GM12878 (cell line): ENCODE measurements around the gene MT1H. TPM values are rescaled to one million over a fixed set of nuclear protein-coding genes. Genes with fewer than 3 reads are reported as not detected.

Experiments used
- ATAC-seq: fragments of 200-7000 bp; cut with Tn5 transposase; 3 replicates; pipeline ENCODE4 v1.9.1; 2020; ENCODE audit warnings: mild to moderate bottlenecking, moderate library complexity
- BruUV-seq: library from RNA; stranded (reverse); fragments of 400-500 nt; replicated peaks from 2 replicates; lab custom pipeline; 2021; lab: Mats Ljungman, UMichigan
- CTCF ChIA-PET: fragments of 300-600 bp; sonication (Branson Sonifier 250); formaldehyde crosslinking; extraction: SDS; loops from one replicate; lab custom pipeline; 2021; ENCODE audit warnings: inconsistent platforms; lab: Yijun Ruan, JAX
- POLR2A ChIA-PET: fragments of 350-600 bp; formaldehyde crosslinking; extraction: SDS; loops from one replicate; lab custom pipeline; 2021; ENCODE audit warnings: inconsistent platforms; lab: Charles Lee
- RAD21 ChIA-PET: fragments of 300-600 bp; sonication (Branson Sonifier 250); formaldehyde crosslinking; loops from one replicate; lab custom pipeline; 2023; ENCODE audit warnings: antibody characterized with exemption; ENCODE audit not compliant: unreplicated experiment; lab: Charles Lee
- SMC1A ChIA-PET: fragments of 300-600 bp; sonication (Branson Sonifier 250); formaldehyde crosslinking; loops from one replicate; lab custom pipeline; 2023; ENCODE audit not compliant: unreplicated experiment, uncharacterized antibody; lab: Charles Lee
- DNase-seq: peaks from one replicate; pipeline ENCODE4 v3.0.0-alpha.2; 2011; ENCODE audit warnings: low read depth, low spot score
- FAIRE-seq: peaks from 3 replicates; lab custom pipeline; 2011; peaks lifted over from hg19 to GRCh38; lab: Jason Lieb, UNC
- H2AFZ ChIP-seq: 2 replicates; pipeline ENCODE4 v1.6.0; 2011; ENCODE audit warnings: low read depth, low read length, control low read depth; ENCODE audit not compliant: control insufficient read depth
- H3K27ac ChIP-seq: 2 replicates; pipeline ENCODE4 v1.5.1; 2011; ENCODE audit warnings: control low read depth; ENCODE audit not compliant: control insufficient read depth, insufficient read depth
- H3K27me3 ChIP-seq, 2 experiments: replicated peaks in 1 of 2; 2 replicates each; pipeline versions ENCODE4 v1.6.0 to v1.6.1; 2011; ENCODE audit warnings: low read length in 1 of 2; ENCODE audit not compliant: control insufficient read depth in 2 of 2, insufficient read depth in 2 of 2
- H3K36me3 ChIP-seq, 2 experiments: 2 replicates each; pipeline ENCODE4 v1.5.1; 2011; ENCODE audit warnings: low read length in 1 of 2; ENCODE audit not compliant: control insufficient read depth in 2 of 2, insufficient read depth in 2 of 2
- H3K4me1 ChIP-seq: 2 replicates; pipeline ENCODE4 v1.6.1; 2011; ENCODE audit warnings: mild to moderate bottlenecking, low read length, moderate library complexity, mixed read lengths; ENCODE audit not compliant: control insufficient read depth, insufficient read depth
- H3K4me2 ChIP-seq: 2 replicates; pipeline ENCODE4 v1.6.0; 2011; ENCODE audit warnings: control low read depth; ENCODE audit not compliant: control insufficient read depth, insufficient read depth
- H3K4me3 ChIP-seq: fragments of 200-600 bp; sonication (generic); 2 replicates; pipeline ENCODE4 v1.5.1; 2016
- H3K79me2 ChIP-seq: 2 replicates; pipeline ENCODE4 v1.6.0; 2011; ENCODE audit warnings: low read length; ENCODE audit not compliant: control insufficient read depth, insufficient read depth
- H3K9ac ChIP-seq: 2 replicates; pipeline ENCODE4 v1.8.0; 2011; ENCODE audit warnings: low read length, control low read depth, mixed read lengths; ENCODE audit not compliant: control insufficient read depth, insufficient read depth
- H3K9me3 ChIP-seq: replicated peaks from 3 replicates; pipeline ENCODE4 v1.5.1; 2011; ENCODE audit warnings: mild to moderate bottlenecking, low read length; ENCODE audit not compliant: control insufficient read depth, insufficient read depth
- H4K20me1 ChIP-seq: 2 replicates; pipeline ENCODE4 v1.6.0; 2011; ENCODE audit not compliant: control insufficient read depth, insufficient read depth
- BRCA1 ChIP-seq: IDR thresholded peaks from 2 replicates; pipeline ENCODE4 v1.6.1; 2011; ENCODE audit warnings: low read depth, low read length, improper control_type of control experiment
- CBFB ChIP-seq: IDR thresholded peaks from 2 replicates; pipeline ENCODE4 v1.6.1; 2016; ENCODE audit warnings: antibody characterized with exemption, low read depth
- NBN ChIP-seq: fragments of 450-650 bp; IDR thresholded peaks from 2 replicates; pipeline ENCODE4 v1.6.1; 2016
- NR2C1 ChIP-seq: fragments of 450-650 bp; IDR thresholded peaks from 2 replicates; pipeline ENCODE4 v1.6.1; 2017; ENCODE audit warnings: antibody characterized with exemption, mild to moderate bottlenecking, moderate library complexity
- SREBF2 ChIP-seq: IDR thresholded peaks from 2 replicates; pipeline ENCODE4 v1.6.1; 2012; ENCODE audit warnings: mild to moderate bottlenecking, low read length
- ZNF622 ChIP-seq: fragments of 450-650 bp; IDR thresholded peaks from 2 replicates; pipeline ENCODE4 v1.6.1; 2017; ENCODE audit warnings: mild to moderate bottlenecking, inconsistent platforms
- whole genome bisulfite sequencing: methylation state at CpG from one replicate; pipeline ENCODE4 v1.1.6; 2016; ENCODE audit warnings: low lambda C conversion rate; ENCODE audit not compliant: insufficient replicate concordance, insufficient coverage; ENCODE audit errors: missing lambda C conversion rate; 5-methylcytosine and 5-hydroxymethylcytosine counted together
- in situ Hi-C: fragments of 300-500 bp; cut with MboI; formaldehyde crosslinking; loops from 9 replicates; pipeline ENCODE4 v1.14.3; 2018; ENCODE audit warnings: mixed read lengths
- intact Hi-C: fragments of 100-400 bp; cut with micrococcal nuclease; formaldehyde crosslinking; loops from one replicate; pipeline ENCODE4 v1.14.2; 2022; ENCODE audit not compliant: unreplicated experiment
- polyA plus RNA-seq, 11 experiments: library from polyadenylated mRNA; depleted of rRNA in 4 of 11; unstranded in 6 of 11; stranded (reverse) in 5 of 11; fragments of >200 nt; fragmentation: Nextera tagmentation in 4 of 11; fragmentation: Illumina TruSeq in 1 of 11; extraction: Ambion mirVana in 4 of 11; extraction: Trizol in 1 of 11; gene quantifications; 1 replicate in 1 of 11; 2 replicates in 10 of 11; pipeline versions ENCODE4 v1.2.1 to v1.2.3, GENCODE V29; 2011 to 2016; ENCODE audit warnings: inconsistent platforms in 2 of 11, missing spikeins in 2 of 11, low read depth in 1 of 11
- total RNA-seq, 4 experiments: library from RNA; depleted of rRNA in 3 of 4; stranded (reverse); fragments of >200 nt in 3 of 4; fragmentation: Illumina TruSeq in 1 of 4; extraction: Trizol in 1 of 4; gene quantifications; 2 replicates each; pipeline versions ENCODE4 v1.2.1 to v1.2.3, GENCODE V29; 2013 to 2021
- TF ChIP-seq, protein P1 (sequence below): IDR thresholded peaks from 2 replicates; pipeline ENCODE4 v1.6.1; 2011; ENCODE audit warnings: mild to moderate bottlenecking, low read depth, low read length, moderate library complexity; ENCODE audit not compliant: insufficient replicate concordance
- TF ChIP-seq, protein P2 (sequence below): fragments of 450-650 bp; IDR thresholded peaks from 2 replicates; pipeline ENCODE4 v1.6.1; 2016; ENCODE audit warnings: mild to moderate bottlenecking, moderate library complexity, borderline replicate concordance

The MT1H gene
- total and polyA plus RNA-seq, 10 of the 15 experiments (the other 5 are each of a cell fraction or from before 2014, with no cell fraction given): 0.40 to 6.0 (median 1.1) TPM; not detected in 2

DNA sequence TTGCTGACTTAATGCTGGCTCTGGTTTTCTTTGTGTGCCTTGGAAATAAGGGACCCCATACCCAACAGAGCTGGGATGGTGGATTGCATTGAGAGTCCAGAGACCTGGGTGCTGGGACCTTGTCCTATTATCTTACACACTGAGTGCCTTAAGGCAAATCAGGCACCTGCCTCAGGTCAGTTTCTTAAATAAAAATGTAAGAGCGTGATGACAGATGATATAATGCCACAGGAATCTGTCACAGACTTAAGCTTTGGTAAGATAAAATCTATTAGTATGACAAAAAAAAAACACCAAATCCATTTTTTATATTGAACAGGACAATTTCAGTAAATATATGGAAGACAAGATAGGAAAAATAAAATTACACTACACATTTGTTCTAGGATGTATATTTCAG is 29.5 kb upstream of the MT1H start:
- no peak overlapping the region for H3K4me3 ChIP-seq
- intact Hi-C loops: no loop called here
- no peak overlapping the region for H3K9ac ChIP-seq
- no peaks in the 10 kb centered on the region for H3K9me3 ChIP-seq
- SMC1A ChIA-PET: no interaction called here
- POLR2A ChIA-PET: interaction anchor here (1.1 kb wide), 1 partner anchor 392 kb away, joined by 3 read pairs; no protein-coding TSS in a partner anchor
- no peaks in the 10 kb centered on the region for H3K4me1 ChIP-seq
- RAD21 ChIA-PET: no interaction called here
- ATAC-seq: no peak
- CTCF ChIA-PET: interaction anchor here (0.6 to 1.1 kb wide), 2 partner anchors 62 to 214 kb away, joined by 3 read pairs; no protein-coding TSS in a partner anchor
- H2AFZ ChIP-seq: no peak overlapping the region
- peaks cover 20 to 22% of the 10 kb centered on the region in 2 experiments for H3K27me3 ChIP-seq
- no peak overlapping the region for H3K4me2 ChIP-seq
- no peak for DNase-seq
- 22% methylated on average over 1 of the region's 1 CpG for whole genome bisulfite sequencing
- no peak overlapping the region for H3K27ac ChIP-seq
- no peaks in the 10 kb centered on the region for H3K79me2 ChIP-seq
- H4K20me1 ChIP-seq: no peaks in the 10 kb centered on the region
- BruUV-seq: no TSS peak
- TF ChIP-seq BRCA1: no peak
- no peak for TF ChIP-seq ZNF622
- FAIRE-seq: no peak
- in situ Hi-C loops: no loop called here
- no peaks in the 10 kb centered on the region for H3K36me3 ChIP-seq

DNA sequence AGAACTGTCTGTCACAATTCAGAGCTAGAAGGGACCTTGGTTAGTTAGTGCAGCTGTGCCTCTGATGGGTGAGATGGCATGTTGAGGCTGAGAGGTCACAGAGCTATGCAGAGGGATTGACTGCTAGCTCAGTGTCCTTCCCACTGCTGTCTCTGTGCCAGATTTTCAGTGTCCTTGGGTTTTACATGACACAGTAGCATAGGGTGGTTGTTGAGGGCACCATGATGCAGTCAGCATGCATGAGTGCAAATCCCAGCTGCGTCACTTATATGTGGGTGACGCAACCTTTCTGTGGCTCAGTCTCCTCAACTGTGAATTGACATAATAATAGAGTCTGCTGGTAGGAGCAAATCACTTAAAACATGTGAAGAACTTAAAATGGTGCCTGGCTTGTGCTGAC is 28.4 kb upstream of the MT1H start:
- no peaks in the 10 kb centered on the region for H3K36me3 ChIP-seq
- peak; percentile 49 for FAIRE-seq
- CTCF ChIA-PET: interaction anchor here (0.8 to 2.0 kb wide), 3 partner anchors 37 to 61 kb away, joined by 3 to 6 read pairs (median 3); no protein-coding TSS in a partner anchor
- POLR2A ChIA-PET: interaction anchor here (1.1 kb wide), 1 partner anchor 391 kb away, joined by 3 read pairs; no protein-coding TSS in a partner anchor
- no peak for ATAC-seq
- no peaks in the 10 kb centered on the region for H3K79me2 ChIP-seq
- BruUV-seq: no TSS peak
- H4K20me1 ChIP-seq: no peaks in the 10 kb centered on the region
- no peak overlapping the region for H3K27ac ChIP-seq
- DNase-seq: no peak
- SMC1A ChIA-PET: interaction anchor here (0.9 kb wide), 1 partner anchor 29 kb away, joined by 3 read pairs; no protein-coding TSS in a partner anchor
- no peak overlapping the region for H3K9ac ChIP-seq
- intact Hi-C loops (no loop called here), in situ Hi-C loops (no loop called here)
- RAD21 ChIA-PET: no interaction called here
- no peaks in the 10 kb centered on the region for H3K4me1 ChIP-seq
- no peak for TF ChIP-seq NR2C1
- TF ChIP-seq, protein P1, sequence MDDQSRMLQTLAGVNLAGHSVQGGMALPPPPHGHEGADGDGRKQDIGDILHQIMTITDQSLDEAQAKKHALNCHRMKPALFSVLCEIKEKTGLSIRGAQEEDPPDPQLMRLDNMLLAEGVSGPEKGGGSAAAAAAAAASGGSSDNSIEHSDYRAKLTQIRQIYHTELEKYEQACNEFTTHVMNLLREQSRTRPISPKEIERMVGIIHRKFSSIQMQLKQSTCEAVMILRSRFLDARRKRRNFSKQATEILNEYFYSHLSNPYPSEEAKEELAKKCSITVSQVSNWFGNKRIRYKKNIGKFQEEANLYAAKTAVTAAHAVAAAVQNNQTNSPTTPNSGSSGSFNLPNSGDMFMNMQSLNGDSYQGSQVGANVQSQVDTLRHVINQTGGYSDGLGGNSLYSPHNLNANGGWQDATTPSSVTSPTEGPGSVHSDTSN: no peak
- TF ChIP-seq CBFB: no peak
- TF ChIP-seq SREBF2: no peak
- TF ChIP-seq, protein P2, sequence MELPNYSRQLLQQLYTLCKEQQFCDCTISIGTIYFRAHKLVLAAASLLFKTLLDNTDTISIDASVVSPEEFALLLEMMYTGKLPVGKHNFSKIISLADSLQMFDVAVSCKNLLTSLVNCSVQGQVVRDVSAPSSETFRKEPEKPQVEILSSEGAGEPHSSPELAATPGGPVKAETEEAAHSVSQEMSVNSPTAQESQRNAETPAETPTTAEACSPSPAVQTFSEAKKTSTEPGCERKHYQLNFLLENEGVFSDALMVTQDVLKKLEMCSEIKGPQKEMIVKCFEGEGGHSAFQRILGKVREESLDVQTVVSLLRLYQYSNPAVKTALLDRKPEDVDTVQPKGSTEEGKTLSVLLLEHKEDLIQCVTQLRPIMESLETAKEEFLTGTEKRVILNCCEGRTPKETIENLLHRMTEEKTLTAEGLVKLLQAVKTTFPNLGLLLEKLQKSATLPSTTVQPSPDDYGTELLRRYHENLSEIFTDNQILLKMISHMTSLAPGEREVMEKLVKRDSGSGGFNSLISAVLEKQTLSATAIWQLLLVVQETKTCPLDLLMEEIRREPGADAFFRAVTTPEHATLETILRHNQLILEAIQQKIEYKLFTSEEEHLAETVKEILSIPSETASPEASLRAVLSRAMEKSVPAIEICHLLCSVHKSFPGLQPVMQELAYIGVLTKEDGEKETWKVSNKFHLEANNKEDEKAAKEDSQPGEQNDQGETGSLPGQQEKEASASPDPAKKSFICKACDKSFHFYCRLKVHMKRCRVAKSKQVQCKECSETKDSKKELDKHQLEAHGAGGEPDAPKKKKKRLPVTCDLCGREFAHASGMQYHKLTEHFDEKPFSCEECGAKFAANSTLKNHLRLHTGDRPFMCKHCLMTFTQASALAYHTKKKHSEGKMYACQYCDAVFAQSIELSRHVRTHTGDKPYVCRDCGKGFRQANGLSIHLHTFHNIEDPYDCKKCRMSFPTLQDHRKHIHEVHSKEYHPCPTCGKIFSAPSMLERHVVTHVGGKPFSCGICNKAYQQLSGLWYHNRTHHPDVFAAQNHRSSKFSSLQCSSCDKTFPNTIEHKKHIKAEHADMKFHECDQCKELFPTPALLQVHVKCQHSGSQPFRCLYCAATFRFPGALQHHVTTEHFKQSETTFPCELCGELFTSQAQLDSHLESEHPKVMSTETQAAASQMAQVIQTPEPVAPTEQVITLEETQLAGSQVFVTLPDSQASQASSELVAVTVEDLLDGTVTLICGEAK: no peak
- TF ChIP-seq NBN: no peak
- 91% methylated on average over 2 of the region's 2 CpGs for WGBS
- no peaks in the 10 kb centered on the region for H3K9me3 ChIP-seq
- H3K27me3 ChIP-seq: peaks cover 17 to 29% of the 10 kb centered on the region in 2 experiments
- no peak overlapping the region for H3K4me3 ChIP-seq
- H3K4me2 ChIP-seq: no peak overlapping the region
- H2AFZ ChIP-seq: no peak overlapping the region
